ENCODE results near the gene NPM1.
"Not testable (repeated sequence)": the region's sequence is repeated elsewhere in the genome, so short reads cannot be mapped to it uniquely, and the experiment has no call there.

The NPM1 gene

DNA sequence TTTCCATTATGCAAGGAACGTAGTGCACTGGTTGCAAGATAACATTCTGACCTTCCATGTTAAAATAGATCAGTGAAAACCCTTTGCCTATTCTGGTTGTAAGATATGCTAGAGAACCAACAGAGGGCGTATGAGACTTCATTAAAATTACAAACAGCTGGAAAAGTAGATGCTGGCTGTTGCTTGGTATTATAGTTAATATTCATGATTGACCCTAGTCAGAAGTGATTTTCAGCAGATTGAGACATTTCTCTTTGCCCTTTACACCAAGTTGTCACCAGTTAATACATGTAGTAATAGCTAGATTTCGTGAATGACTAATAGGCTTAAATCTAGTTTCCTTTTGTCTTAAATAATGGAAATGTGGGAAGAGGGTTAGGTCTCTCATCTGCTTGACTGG lies 18.0 kb downstream of the NPM1 start:
- TF ChIP-seq, protein P1, sequence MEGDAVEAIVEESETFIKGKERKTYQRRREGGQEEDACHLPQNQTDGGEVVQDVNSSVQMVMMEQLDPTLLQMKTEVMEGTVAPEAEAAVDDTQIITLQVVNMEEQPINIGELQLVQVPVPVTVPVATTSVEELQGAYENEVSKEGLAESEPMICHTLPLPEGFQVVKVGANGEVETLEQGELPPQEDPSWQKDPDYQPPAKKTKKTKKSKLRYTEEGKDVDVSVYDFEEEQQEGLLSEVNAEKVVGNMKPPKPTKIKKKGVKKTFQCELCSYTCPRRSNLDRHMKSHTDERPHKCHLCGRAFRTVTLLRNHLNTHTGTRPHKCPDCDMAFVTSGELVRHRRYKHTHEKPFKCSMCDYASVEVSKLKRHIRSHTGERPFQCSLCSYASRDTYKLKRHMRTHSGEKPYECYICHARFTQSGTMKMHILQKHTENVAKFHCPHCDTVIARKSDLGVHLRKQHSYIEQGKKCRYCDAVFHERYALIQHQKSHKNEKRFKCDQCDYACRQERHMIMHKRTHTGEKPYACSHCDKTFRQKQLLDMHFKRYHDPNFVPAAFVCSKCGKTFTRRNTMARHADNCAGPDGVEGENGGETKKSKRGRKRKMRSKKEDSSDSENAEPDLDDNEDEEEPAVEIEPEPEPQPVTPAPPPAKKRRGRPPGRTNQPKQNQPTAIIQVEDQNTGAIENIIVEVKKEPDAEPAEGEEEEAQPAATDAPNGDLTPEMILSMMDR (IDR thresholded peaks at IDR 0.05; ENCODE audit: low read depth, low read length) = peak; percentile 45
- peak; percentile 45 for DNase-seq (ENCODE audit: low read depth in 2 of 2)
- H3K4me3 ChIP-seq (replicated peaks in 1 of 2; ENCODE audit: low read depth in 2 of 2, low read length in 2 of 2) = no peak overlapping the region

DNA sequence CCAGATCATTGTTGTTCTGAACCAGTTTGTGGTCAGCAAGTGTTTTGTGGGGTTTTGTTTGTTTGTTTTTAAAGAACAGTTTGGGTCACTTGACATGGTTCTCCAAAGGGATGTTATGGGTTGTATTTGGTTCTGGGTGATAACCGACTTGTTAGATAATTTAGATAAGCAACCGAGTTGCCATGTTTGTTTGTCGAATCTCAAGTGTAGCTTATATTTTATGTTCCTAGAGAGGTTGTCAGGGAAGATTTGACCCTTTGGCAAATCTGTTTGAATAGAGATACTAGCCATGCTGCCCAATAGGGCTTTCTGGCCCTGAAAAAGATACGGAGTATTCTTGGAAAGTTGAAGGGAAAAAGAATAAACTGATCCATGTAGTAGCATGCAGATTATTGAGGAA lies 19.6 kb downstream of the NPM1 start:
- TF ChIP-seq, protein P1 (IDR thresholded peaks at IDR 0.05; ENCODE audit: low read depth, low read length) = no peak
- DNase-seq (ENCODE audit: low read depth in 2 of 2) = no peak
- no peak overlapping the region for H3K4me3 ChIP-seq (replicated peaks in 1 of 2; ENCODE audit: low read depth in 2 of 2, low read length in 2 of 2)

DNA sequence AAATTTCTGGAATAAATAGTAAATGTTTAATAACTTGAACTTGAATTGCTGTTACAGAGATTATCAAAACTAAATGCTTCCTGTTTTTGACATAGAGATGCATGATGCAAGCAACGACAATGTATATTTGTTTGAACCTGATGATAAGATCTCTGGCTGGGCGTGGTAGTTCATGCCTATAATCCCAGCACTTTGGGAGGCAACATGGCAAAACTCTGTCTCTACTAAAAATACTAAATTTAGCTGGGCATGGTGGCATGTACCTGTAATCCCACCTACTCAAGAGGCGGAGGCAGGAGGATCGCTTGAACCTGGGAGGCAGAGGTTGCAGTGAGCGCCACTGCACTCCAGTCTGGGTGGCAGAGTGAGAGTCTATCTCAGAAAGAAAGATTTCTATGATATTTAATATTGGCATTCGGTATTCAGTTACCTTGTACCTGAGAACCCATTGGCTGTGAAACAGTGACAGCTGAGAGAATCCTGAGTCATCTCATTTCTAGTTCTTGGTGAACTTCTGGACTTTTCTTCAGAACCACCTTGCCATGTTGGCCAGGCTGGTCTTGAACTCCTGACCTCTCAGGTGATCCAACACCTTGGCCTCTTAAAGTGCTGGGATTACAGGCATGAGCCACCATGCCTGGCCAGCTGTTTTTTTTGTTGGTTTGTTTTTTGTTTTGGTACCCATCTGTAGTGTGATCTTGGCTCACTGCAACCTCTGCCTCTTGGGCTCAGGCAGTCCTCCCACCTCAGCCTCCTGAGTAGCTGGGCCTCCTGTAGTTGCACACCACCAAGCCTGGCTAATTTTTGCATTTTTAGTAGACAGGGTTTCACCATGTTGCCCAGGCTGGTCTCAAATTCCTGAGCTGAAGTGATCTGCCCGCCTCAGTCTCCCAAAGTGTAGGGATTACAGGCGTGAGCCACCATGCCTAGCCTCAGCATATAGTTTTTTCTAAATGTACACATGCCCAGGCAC lies 21.8 kb downstream of the NPM1 start:
- DNase-seq (ENCODE audit: low read depth in 2 of 2) = no peak
- TF ChIP-seq, protein P1 (IDR thresholded peaks at IDR 0.05; ENCODE audit: low read depth, low read length) = no peak
- H3K4me3 ChIP-seq (replicated peaks in 1 of 2; ENCODE audit: low read depth in 2 of 2, low read length in 2 of 2) = no peak overlapping the region

DNA sequence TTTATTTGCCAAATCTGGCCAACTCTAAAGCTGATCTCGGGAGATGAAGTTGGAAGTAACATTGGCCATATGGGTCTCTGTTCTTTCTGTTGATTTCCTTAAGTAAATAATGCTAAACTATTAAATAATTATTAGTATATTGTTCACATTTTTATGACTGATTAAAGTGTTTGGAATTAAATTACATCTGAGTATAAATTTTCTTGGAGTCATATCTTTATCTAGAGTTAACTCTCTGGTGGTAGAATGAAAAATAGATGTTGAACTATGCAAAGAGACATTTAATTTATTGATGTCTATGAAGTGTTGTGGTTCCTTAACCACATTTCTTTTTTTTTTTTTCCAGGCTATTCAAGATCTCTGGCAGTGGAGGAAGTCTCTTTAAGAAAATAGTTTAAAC lies 22.5 kb downstream of the NPM1 start:
- no peak overlapping the region for H3K4me3 ChIP-seq (replicated peaks in 1 of 2; ENCODE audit: low read depth in 2 of 2, low read length in 2 of 2)
- no peak for DNase-seq (ENCODE audit: low read depth in 2 of 2)
- TF ChIP-seq, protein P1 (IDR thresholded peaks at IDR 0.05; ENCODE audit: low read depth, low read length) = no peak

DNA sequence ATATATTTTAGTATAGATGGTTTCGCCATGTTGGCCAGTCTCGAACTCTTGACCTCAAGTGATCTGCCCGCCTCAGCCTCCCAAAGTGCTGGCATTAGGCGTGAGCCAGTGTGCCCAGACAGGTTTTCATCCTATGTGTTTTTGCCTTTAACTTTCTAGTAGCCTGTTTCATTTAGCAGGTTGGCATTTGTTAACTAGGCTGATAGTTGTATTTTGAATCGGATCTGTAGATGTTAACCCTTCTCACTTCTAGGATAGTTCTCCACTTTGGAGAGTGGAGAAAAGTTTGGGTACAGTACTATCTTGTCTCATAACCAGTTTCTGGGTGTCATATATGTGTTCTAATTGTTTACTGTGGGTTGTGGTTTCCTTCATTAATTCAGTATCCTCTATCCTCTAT lies 24.5 kb downstream of the NPM1 start:
- no peak overlapping the region for H3K4me3 ChIP-seq (replicated peaks in 1 of 2; ENCODE audit: low read depth in 2 of 2, low read length in 2 of 2)
- TF ChIP-seq, protein P1 (IDR thresholded peaks at IDR 0.05; ENCODE audit: low read depth, low read length) = no peak
- no peak for DNase-seq (ENCODE audit: low read depth in 2 of 2)

DNA sequence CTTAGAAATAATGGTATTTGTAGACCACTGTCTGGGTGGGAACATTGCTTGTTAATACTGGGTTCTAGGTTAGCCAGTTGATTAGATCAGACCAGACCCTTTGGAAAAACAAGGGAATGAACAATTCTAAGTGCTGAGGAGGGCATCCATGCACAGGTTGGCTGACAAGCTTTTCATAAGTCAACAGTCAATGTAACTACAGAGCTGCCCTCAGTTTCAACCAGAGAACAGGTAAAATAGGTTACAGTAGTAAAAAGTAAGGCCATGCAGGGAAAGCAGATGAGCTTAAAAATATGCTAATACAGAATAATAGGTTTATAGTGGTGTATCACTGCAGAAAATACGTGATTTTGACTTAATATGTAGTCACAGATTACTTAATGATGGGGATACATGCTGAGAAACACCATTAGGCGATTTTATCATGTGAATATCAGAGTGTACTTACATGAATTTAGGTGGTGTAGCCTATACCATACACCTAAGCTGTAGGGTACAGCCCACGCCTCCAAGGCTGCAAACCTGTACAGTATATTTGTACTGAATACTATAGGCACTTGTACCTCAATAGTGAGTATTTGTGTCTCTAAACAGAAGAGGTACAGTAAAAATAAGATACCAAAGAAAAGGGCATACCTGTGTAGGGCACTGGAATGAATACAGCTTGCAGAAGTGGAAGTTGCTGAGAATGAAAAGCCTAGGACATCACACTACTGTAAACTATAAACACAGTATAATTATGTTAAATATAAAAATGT lies 25.7 kb downstream of the NPM1 start:
- TF ChIP-seq, protein P1 (IDR thresholded peaks at IDR 0.05; ENCODE audit: low read depth, low read length) = no peak
- H3K4me3 ChIP-seq (replicated peaks in 1 of 2; ENCODE audit: low read depth in 2 of 2, low read length in 2 of 2) = no peak overlapping the region
- no peak for DNase-seq (ENCODE audit: low read depth in 2 of 2)

DNA sequence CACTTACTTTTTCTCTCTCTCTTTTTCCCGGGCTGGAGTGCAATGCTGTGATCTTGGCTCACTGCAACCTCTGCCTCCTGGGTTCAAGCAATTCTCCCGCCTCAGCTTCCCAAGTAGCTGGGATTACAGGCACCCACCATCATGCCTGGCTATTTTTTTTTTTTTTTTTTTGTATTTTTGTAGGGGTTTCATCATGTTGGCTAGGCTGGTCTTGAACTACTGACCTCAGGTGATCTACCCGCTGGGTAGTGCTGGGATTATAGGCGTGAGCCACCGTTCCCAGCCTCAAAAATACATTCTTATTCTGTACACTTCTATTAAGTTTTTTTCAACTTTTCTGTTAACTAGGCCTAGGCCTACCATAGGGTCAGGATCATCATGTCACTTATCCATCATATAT lies 26.3 kb downstream of the NPM1 start:
- H3K4me3 ChIP-seq (replicated peaks in 1 of 2; ENCODE audit: low read depth in 2 of 2, low read length in 2 of 2); DNase-seq (ENCODE audit: low read depth in 2 of 2): not testable (repeated sequence)

All from cardiac fibroblast (primary cell).